AG04450 (cell line): ENCODE results near the gene MON2. TPM values are rescaled to one million over a fixed set of nuclear protein-coding genes. Genes with fewer than 3 reads are reported as not detected.

Experiments
- CTCF ChIA-PET: fragments of 300-600, 350-600 bp; formaldehyde crosslinking; extraction: SDS; loops from one replicate; lab custom pipeline; 2022; ENCODE audit warnings: antibody characterized with exemption, inconsistent platforms; lab: Charles Lee
- POLR2A ChIA-PET: fragments of 350-600 bp; formaldehyde crosslinking; extraction: SDS; loops from one replicate; lab custom pipeline; 2021; ENCODE audit warnings: antibody characterized with exemption, inconsistent platforms; lab: Yijun Ruan, JAX
- DNase-seq: peaks from one replicate; pipeline ENCODE4 v3.0.0-alpha.2; 2011; ENCODE audit warnings: low read depth, low spot score
- H3K27ac ChIP-seq: one replicate; pipeline ENCODE4 v1.5.1; 2012; ENCODE audit warnings: low read depth, low read length, control low read depth
- H3K27me3 ChIP-seq: one replicate; pipeline ENCODE4 v1.6.0; 2012; ENCODE audit warnings: low read length; ENCODE audit not compliant: control insufficient read depth, insufficient read depth
- H3K4me3 ChIP-seq: 2 replicates; pipeline ENCODE4 v1.5.1; 2011; ENCODE audit warnings: mild to moderate bottlenecking, low read depth, low read length, control low read depth
- H3K9me3 ChIP-seq: 2 replicates; pipeline ENCODE4 v1.5.1; 2012; ENCODE audit warnings: low read length; ENCODE audit not compliant: control insufficient read depth, insufficient read depth
- CTCF ChIP-seq: IDR thresholded peaks from 2 replicates; pipeline ENCODE4 v1.5.1; 2011; ENCODE audit warnings: low read depth, low read length, control low read depth, inconsistent platforms
- polyA plus RNA-seq: library from polyadenylated mRNA; depleted of rRNA; stranded (reverse); fragments of >200 nt; gene quantifications from 2 replicates; pipeline ENCODE4 v1.2.3, GENCODE V29; 2011

Gene MON2
- polyA plus RNA-seq, 1 experiment, result 24.2 TPM

- Histone ChIP-seq H3K9me3 (no peaks in the 10 kb centered on the region), H3K27me3 (no peaks in the 10 kb centered on the region), H3K4me3 (no peak overlapping the region), H3K27ac (no peak overlapping the region)
- ChIA-PET POLR2A (no interaction called here), CTCF (no interaction called here)
- DNase-seq, result no peak
- no peak for TF ChIP-seq CTCF
Observed at GRCh38 chr12:62532333-62532732, 65.7 kb downstream of the MON2 start.

- ChIA-PET POLR2A (no interaction called here), CTCF (no interaction called here)
- no peaks in the 10 kb centered on the region for H3K9me3 ChIP-seq
- no peaks in the 10 kb centered on the region for H3K27me3 ChIP-seq
- H3K4me3 ChIP-seq, result no peak overlapping the region
- no peak for TF ChIP-seq CTCF
- DNase-seq, result no peak
- no peak overlapping the region for H3K27ac ChIP-seq
Observed at GRCh38 chr12:62533087-62533754, 66.6 kb downstream of the MON2 start.

- H3K9me3 ChIP-seq, result no peaks in the 10 kb centered on the region
- no peaks in the 10 kb centered on the region for H3K27me3 ChIP-seq
- ChIA-PET CTCF (no interaction called here), POLR2A (no interaction called here)
- no peak for TF ChIP-seq CTCF
- H3K4me3 ChIP-seq, result no peak overlapping the region
- no peak overlapping the region for H3K27ac ChIP-seq
- DNase-seq, result no peak
Observed at GRCh38 chr12:62533755-62534107, 67.1 kb downstream of the MON2 start.

GRCh38 chr12:62536546-62536945 is 69.9 kb downstream of the MON2 start:
- no peak for TF ChIP-seq CTCF
- no peak for DNase-seq
- no peaks in the 10 kb centered on the region for H3K9me3 ChIP-seq
- CTCF ChIA-PET, result no interaction called here
- POLR2A ChIA-PET, result no interaction called here
- no peak overlapping the region for H3K4me3 ChIP-seq
- no peak overlapping the region for H3K27ac ChIP-seq
- no peaks in the 10 kb centered on the region for H3K27me3 ChIP-seq

- CTCF ChIA-PET, result interaction anchor here (1.6 to 2.6 kb wide), 2 partner anchors 45 to 99 kb away, joined by 5 to 8 read pairs; no protein-coding TSS in a partner anchor
Observed at GRCh38 chr12:62537551-62537950, 70.9 kb downstream of the MON2 start.

More at GRCh38 chr12:62537551-62537950, 70.9 kb downstream of the MON2 start:
- POLR2A ChIA-PET, result no interaction called here
- Histone ChIP-seq H3K4me3 (no peak overlapping the region), H3K27me3 (no peaks in the 10 kb centered on the region), H3K27ac (no peak overlapping the region), H3K9me3 (no peaks in the 10 kb centered on the region)
- no peak for TF ChIP-seq CTCF
- DNase-seq, result peak; percentile 20
